MG63 (cell line): ENCODE measurements around the gene VPS18. TPM values are rescaled to one million over a fixed set of nuclear protein-coding genes. Genes with fewer than 3 reads are reported as not detected.

Experiments used
- DNase-seq: peaks from one replicate; pipeline ENCODE4 v3.0.0-alpha.2; 2020
- H3K27me3 ChIP-seq: fragments of 250-450 bp; sonication (Bioruptor Pico); 2 replicates; pipeline ENCODE4 v1.5.1; 2020; ENCODE audit warnings: mild to moderate bottlenecking, moderate library complexity
- H3K36me3 ChIP-seq: fragments of 250-450 bp; sonication (Bioruptor Pico); 2 replicates; pipeline ENCODE4 v1.5.1; 2020; ENCODE audit warnings: mild to moderate bottlenecking, moderate library complexity
- H3K4me3 ChIP-seq: fragments of 250-450 bp; sonication (Bioruptor Pico); 2 replicates; pipeline ENCODE4 v1.5.1; 2020; ENCODE audit warnings: mild to moderate bottlenecking, moderate library complexity
- H3K9me3 ChIP-seq: fragments of 250-450 bp; sonication (Bioruptor Pico); 2 replicates; pipeline ENCODE4 v1.5.1; 2020; ENCODE audit warnings: mild to moderate bottlenecking, moderate library complexity
- total RNA-seq: library from RNA; depleted of rRNA; stranded (reverse); fragments of >200 nt; shearing (Covaris generic); gene quantifications from 2 replicates; pipeline ENCODE4 v1.2.3, GENCODE V29; 2014; ENCODE audit warnings: low replicate concordance; rRNA removed

VPS18 gene
- total RNA-seq, 1 experiment from 2014 or later = 24.8 TPM

DNA sequence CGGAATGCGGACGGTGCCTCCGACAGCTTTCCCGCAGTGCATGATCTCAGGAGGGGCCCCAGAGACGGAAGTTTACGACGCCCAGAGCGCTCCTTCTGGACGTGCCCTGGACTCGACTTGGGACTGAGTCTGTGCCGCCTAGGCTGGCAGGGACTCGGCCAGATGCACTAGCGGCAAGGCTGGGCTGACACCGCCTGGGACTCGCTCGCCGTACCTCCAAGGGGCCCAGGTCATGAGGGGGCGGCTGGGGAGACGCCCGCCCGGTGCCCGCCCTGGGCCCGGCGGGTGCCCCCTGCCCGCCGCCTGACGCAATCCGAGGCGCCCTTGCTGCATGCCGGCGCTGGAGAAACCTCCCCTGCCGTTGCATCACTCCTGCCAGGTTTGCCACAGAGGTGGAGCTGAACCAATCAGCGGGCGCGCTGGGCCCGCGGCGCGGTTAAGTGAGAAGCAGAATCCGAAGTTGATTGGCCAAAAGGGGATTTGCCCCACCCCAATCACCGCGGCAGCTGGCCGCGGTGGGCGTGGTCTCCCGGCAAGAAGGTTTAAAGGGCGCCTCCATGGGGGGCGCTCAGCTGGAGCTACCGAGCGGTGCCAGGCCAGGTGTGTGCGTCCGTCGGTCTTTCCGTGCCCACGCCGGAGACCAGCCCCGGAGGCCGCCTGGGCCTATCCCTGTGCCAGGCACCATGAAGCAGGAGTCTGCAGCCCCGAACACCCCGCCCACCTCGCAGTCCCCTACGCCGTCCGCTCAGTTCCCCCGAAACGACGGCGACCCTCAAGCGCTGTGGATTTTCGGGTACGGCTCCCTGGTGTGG, 58.9 kb downstream of the VPS18 start, which contains the start of gene CHAC1:
TSS of gene CHAC1 (plus strand) at position 571 of the 812 bp plus-strand sequence. CDS start at position 684, 113 bp downstream.
- H3K4me3 ChIP-seq = peak within 1 kb of the TSS; percentile 68
- H3K9me3 ChIP-seq = no peaks in the 10 kb centered on the region
- no peaks in the 10 kb centered on the region for H3K27me3 ChIP-seq
- DNase-seq = peak; percentile 96
- peaks cover 17% of the 10 kb centered on the region for H3K36me3 ChIP-seq

Other genes with a start within 250 kb of the VPS18 start
- gene RAD51, start 199.3 kb upstream of the VPS18 start, total RNA-seq = 14.5 and 16.9 TPM in 2 replicates
- 43.1 and 53.4 TPM in 2 replicates for gene RMDN3, start 139.2 kb upstream of the VPS18 start, total RNA-seq
- gene GCHFR, start 130.4 kb upstream of the VPS18 start, total RNA-seq = 3.5 and 4.4 TPM in 2 replicates
- gene C15orf62, start 124.5 kb upstream of the VPS18 start, total RNA-seq = not detected in 2 replicates
- gene ZFYVE19, start 87.4 kb upstream of the VPS18 start, total RNA-seq = 6.4 and 27.8 TPM in 2 replicates
- 44.9 and 75.8 TPM in 2 replicates for gene DNAJC17, start 87.0 kb upstream of the VPS18 start, total RNA-seq
- gene PPP1R14D, start 65.7 kb upstream of the VPS18 start, total RNA-seq = not detected in 2 replicates
- gene SPINT1, start 50.4 kb upstream of the VPS18 start, total RNA-seq = not detected in 2 replicates
- 0.49 TPM in 1 of 2 replicates, not detected in the other for gene RHOV, start 20.2 kb upstream of the VPS18 start, total RNA-seq
- gene DLL4, start 34.9 kb downstream of the VPS18 start, total RNA-seq = not detected in 2 replicates
- 8.8 and 18.5 TPM in 2 replicates for gene CHAC1, start 59.0 kb downstream of the VPS18 start, total RNA-seq
- 12.2 and 15.3 TPM in 2 replicates for gene INO80, start 221.8 kb downstream of the VPS18 start, total RNA-seq